ENCODE results near the gene REL.

REL gene

GRCh38 chr2:60966507-60967405 lies 85.4 kb downstream of the REL start:
- DNase-seq, result no peak

GRCh38 chr2:60972889-60973656 lies 91.7 kb downstream of the REL start:
- DNase-seq, result no peak

GRCh38 chr2:60973705-60974104 lies 92.3 kb downstream of the REL start:
- DNase-seq, result no peak

- no peak for DNase-seq
These were observed 93.3 kb downstream of the REL start for GRCh38 chr2:60974652-60975051.
